ENCODE measurements around the gene APLP1.

DNA sequence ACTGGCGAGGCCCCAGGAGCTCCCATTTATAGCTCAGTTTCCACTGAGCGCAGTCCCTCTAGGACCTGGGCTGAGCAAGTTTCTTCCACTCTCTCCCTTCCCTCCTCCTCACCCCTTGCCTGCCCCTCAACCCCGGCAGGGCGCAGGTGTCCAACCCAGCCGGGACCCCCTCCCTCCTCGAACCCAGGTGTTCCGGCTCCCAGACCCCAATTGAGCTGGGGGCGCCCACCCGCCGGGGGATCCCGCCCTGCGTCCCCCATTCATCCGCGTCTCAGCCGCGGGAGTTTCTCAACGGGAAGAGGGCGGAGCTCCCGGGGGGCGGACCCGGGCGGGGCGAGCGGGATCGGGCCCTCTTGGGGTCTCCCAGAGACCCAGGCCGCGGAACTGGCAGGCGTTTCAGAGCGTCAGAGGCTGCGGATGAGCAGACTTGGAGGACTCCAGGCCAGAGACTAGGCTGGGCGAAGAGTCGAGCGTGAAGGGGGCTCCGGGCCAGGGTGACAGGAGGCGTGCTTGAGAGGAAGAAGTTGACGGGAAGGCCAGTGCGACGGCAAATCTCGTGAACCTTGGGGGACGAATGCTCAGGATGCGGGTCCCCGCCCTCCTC, 11.7 kb upstream of the APLP1 start, which contains the start of gene KIRREL2:
- TF ChIP-seq, protein P1, sequence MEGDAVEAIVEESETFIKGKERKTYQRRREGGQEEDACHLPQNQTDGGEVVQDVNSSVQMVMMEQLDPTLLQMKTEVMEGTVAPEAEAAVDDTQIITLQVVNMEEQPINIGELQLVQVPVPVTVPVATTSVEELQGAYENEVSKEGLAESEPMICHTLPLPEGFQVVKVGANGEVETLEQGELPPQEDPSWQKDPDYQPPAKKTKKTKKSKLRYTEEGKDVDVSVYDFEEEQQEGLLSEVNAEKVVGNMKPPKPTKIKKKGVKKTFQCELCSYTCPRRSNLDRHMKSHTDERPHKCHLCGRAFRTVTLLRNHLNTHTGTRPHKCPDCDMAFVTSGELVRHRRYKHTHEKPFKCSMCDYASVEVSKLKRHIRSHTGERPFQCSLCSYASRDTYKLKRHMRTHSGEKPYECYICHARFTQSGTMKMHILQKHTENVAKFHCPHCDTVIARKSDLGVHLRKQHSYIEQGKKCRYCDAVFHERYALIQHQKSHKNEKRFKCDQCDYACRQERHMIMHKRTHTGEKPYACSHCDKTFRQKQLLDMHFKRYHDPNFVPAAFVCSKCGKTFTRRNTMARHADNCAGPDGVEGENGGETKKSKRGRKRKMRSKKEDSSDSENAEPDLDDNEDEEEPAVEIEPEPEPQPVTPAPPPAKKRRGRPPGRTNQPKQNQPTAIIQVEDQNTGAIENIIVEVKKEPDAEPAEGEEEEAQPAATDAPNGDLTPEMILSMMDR (conservative IDR thresholded peaks at IDR 0.05): no peak
- no peak for TF ChIP-seq EZH2 (IDR thresholded peaks at IDR 0.05; ENCODE audit: low read depth)
